HUES6 (cell line): ENCODE data around the gene SARNP.
A peak's percentile ranks its signal among the peaks of the same experiment; 100 is the strongest.

Experiments used
- H3K27ac ChIP-seq: 2 replicates; pipeline ENCODE4 v1.7.0; 2013; ENCODE audit warnings: low read depth, mild to moderate bottlenecking, low read length, inconsistent platforms
- H3K27me3 ChIP-seq: 2 replicates; pipeline ENCODE4 v1.6.1; 2013; ENCODE audit warnings: low read length; ENCODE audit not compliant: control insufficient read depth, insufficient read depth
- H3K36me3 ChIP-seq: 2 replicates; pipeline ENCODE4 v1.6.1; 2013; ENCODE audit warnings: low read length; ENCODE audit not compliant: control insufficient read depth, insufficient read depth
- H3K4me1 ChIP-seq: 2 replicates; pipeline ENCODE4 v1.6.1; 2013; ENCODE audit warnings: low read length; ENCODE audit not compliant: control insufficient read depth, insufficient read depth
- H3K4me3 ChIP-seq: 2 replicates; pipeline ENCODE4 v1.5.1; 2013; ENCODE audit warnings: low read depth, low read length
- H3K9ac ChIP-seq: one replicate; pipeline ENCODE4 v1.6.1; 2013; ENCODE audit warnings: mild to moderate bottlenecking, low read length
- H3K9me3 ChIP-seq: 2 replicates; pipeline ENCODE4 v1.6.1; 2013; ENCODE audit warnings: low read depth, low read length; ENCODE audit not compliant: control insufficient read depth, insufficient read depth

The SARNP gene

DNA sequence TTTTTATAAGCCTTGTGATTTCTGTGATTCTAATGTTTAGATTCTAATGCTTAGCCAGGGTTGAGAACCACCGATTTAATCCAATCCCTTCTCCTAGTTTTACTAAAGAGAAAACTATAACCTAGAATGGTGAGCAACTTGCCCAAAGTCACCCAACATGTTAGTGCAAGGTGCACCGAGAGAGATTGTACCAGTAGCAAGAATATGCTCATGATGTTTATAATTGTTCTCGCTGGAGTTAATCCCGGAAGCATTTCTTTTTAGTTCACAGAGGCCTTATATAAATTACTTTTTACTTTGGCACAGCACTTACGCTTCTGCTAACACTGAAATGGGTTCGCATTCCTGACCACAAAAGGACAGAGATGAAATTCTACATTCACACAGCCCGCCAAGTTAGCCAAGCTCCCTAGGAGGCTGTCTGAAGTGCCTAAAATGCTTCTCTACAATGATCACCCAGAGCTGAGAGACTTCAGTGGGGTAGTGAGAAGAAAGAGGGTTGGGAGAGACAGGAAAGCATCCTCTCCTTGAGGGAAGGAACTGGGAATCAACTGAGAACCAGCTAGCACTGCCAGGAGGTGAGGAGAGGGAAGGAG is 102.3 kb downstream of the SARNP start:
- 0 out of 2 replicates have a peak, but pooled peaks cover 5% of the 10 kb centered on the region for H3K36me3 ChIP-seq
- H3K27ac ChIP-seq: no peak overlapping the region
- peak overlapping the region; percentile 1 for H3K9ac ChIP-seq
- H3K4me3 ChIP-seq: peak overlapping the region; percentile 91
- H3K27me3 ChIP-seq: peaks cover 16% of the 10 kb centered on the region
- no peaks in the 10 kb centered on the region for H3K9me3 ChIP-seq
- H3K4me1 ChIP-seq: peaks cover 24% of the 10 kb centered on the region

- Histone ChIP-seq H3K9ac (no peak overlapping the region), H3K27ac (no peak overlapping the region), H3K9me3 (no peaks in the 10 kb centered on the region)
Observed at GRCh38 chr12:55713721-55714120, 103.8 kb downstream of the SARNP start.

DNA sequence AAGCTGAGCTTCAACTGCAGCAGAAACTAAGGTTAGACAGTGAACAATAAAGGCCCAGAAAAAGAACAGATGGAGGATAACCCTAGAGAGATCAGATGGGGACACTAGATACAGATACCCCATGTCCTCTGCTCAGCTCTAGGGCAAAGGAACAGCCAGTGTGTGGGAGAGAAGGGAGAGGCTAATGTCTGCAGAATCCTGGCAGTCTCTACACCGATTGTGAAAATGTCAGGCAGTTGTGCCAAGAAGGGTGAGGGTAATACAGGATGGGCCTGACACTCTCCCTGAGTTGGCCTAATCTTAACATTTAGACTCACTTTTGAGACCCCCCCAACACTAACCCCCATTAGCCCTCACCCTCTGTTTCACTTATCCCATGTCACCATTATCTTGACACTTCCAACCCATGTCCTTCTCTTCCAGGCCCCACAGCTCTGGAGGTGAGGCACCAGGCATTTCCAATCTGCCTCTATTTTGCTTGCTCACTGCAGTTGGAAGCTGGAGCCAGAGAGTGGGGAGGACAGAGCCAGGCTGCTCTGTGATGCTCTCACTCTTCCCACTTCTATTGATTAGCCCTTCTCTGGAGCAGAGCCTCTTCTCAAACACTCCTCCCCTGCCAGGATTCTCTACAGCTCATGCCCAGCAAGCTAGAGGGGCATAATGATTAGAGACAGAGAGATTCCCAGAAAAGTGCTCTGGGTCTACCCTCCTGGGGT is 104.7 kb downstream of the SARNP start:
- H3K4me1 ChIP-seq: peaks cover 23% of the 10 kb centered on the region
- no peak overlapping the region for H3K27ac ChIP-seq
- H3K27me3 ChIP-seq: peaks cover 30% of the 10 kb centered on the region
- no peak overlapping the region for H3K9ac ChIP-seq
- no peaks in the 10 kb centered on the region for H3K9me3 ChIP-seq
- H3K4me3 ChIP-seq: no peak overlapping the region
- H3K36me3 ChIP-seq: no peaks in the 10 kb centered on the region

More at GRCh38 chr12:55713721-55714120, 103.8 kb downstream of the SARNP start:
- Histone ChIP-seq H3K4me1 (peaks cover 28% of the 10 kb centered on the region), H3K36me3 (no peaks in the 10 kb centered on the region), H3K27me3 (peaks cover 28% of the 10 kb centered on the region), H3K4me3 (no peak overlapping the region)

DNA sequence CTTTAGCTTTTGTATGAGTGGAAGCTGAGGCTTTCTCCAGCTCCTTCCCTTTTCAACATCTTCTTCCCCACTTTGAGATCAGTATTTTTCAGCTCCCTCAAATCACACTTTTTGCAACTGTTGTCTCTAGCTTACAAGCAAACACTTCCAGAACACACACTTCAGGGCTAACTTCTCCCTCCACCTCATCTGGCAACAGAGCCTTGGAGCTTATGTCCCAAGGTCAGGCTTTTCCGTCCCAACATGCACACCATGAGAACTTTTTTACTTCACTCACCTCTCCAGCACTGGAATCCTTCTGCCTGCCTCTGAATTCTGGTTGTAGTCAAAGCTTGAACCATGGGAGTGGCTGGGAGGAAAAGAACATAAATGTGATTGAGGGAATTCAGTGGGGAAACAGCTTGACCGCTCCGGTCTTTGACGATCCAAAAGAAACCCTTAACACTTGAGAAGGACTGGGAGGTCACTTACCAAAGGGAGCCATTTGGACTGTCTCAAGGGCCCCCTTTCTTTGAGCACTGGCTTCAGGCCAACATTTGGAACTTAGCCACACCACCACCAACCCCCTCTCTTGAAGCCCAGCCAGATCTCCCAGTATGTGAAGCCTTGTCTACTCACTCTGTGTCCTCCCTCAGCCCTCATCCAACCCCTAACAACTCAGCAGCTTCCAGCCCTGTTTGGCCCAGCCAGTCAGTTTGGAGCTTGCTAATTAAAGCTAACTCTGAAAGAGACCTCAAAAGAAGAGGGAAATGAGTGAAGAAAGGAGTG is 105.6 kb downstream of the SARNP start:
- H3K27ac ChIP-seq: no peak overlapping the region
- no peaks in the 10 kb centered on the region for H3K36me3 ChIP-seq
- peaks cover 14% of the 10 kb centered on the region for H3K4me1 ChIP-seq
- no peak overlapping the region for H3K9ac ChIP-seq
- no peaks in the 10 kb centered on the region for H3K9me3 ChIP-seq
- peaks cover 33% of the 10 kb centered on the region for H3K27me3 ChIP-seq
- no peak overlapping the region for H3K4me3 ChIP-seq

GRCh38 chr12:55708695-55709233 is 108.8 kb downstream of the SARNP start:
- Histone ChIP-seq H3K4me3 (peak overlapping the region; percentile 92), H3K27me3 (peaks cover 38% of the 10 kb centered on the region), H3K27ac (no peak overlapping the region), H3K9me3 (no peaks in the 10 kb centered on the region), H3K36me3 (no peaks in the 10 kb centered on the region), H3K9ac (no peak overlapping the region), H3K4me1 (peaks cover 22% of the 10 kb centered on the region)

DNA sequence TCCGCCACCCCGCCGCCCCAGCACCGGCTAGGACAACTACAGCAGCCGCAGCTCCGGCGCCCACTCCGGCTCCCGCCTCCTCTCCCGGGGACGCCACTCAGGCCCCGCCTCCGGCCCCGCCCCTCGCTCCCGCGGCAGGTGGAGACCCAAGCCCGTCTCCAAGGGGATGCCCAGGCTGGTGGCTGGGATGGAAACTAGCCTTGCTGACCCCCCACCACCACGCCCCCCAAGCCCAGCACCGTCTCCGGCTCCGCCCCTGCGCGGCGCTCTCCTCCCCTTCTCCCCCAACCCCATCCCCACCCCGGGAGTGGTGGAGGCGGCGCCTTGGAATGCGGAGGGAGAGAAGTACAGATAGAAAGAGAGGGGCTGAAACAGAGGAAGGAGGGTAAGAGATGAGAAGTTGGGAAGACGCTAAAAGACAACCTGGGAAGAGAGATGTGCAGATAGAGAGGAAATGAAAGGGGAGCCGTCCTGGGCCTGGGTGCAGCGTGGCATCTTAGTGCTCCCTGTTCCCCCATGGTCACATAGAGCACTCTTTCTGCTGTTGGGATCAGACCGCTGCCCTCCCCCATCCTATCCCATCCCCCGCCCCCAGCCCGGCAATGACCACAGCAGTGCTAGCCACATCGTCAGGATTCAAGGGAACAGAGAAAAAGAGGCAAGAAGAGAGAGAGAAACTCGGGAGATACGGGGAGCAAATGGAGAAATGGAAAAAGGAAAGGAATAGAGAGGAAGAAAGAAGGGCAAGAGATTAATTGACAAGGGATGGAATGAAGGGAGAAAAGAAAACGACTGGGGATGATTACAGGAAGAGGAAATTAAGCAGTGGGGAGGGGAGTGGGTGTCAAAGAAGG is 109.5 kb downstream of the SARNP start, which contains the start of gene ITGA7:
ITGA7 (minus strand) TSS at position 64 of the 854 bp plus-strand sequence. CDS start 222 bp downstream, outside the sequence.
- H3K27ac ChIP-seq: no peak within 1 kb of the TSS
- peaks cover 22% of the 10 kb centered on the region for H3K4me1 ChIP-seq
- peak within 1 kb of the TSS; percentile 92 for H3K4me3 ChIP-seq
- H3K9ac ChIP-seq: peak within 1 kb of the TSS; percentile 77
- peaks cover 37% of the 10 kb centered on the region for H3K27me3 ChIP-seq
- no peaks in the 10 kb centered on the region for H3K36me3 ChIP-seq
- no peaks in the 10 kb centered on the region for H3K9me3 ChIP-seq
